Karpas-422 (cell line): ENCODE data around the gene CASKIN1. TPM values are rescaled to one million over a fixed set of nuclear protein-coding genes. Genes with fewer than 3 reads are reported as not detected.

Experiments
- DNase-seq: peaks from one replicate; pipeline ENCODE4 v3.0.0-alpha.2; 2015
- H2AFZ ChIP-seq: fragments of 200-600 bp; sonication (generic); 2 replicates; pipeline ENCODE4 v1.6.1; 2014; ENCODE audit warnings: antibody characterized with exemption, low read length, mixed read lengths
- H3K27ac ChIP-seq: fragments of 200-600 bp; sonication (generic); 2 replicates; pipeline ENCODE4 v1.5.1; 2014; ENCODE audit warnings: mild to moderate bottlenecking, low read length, moderate library complexity
- H3K27me3 ChIP-seq: fragments of 200-600 bp; sonication (generic); 2 replicates; pipeline ENCODE4 v1.6.1; 2014; ENCODE audit warnings: low read length, mixed read lengths
- H3K36me3 ChIP-seq: fragments of 200-600 bp; sonication (generic); 2 replicates; pipeline ENCODE4 v1.6.1; 2014; ENCODE audit warnings: low read length, mixed read lengths; ENCODE audit not compliant: insufficient read depth
- H3K4me1 ChIP-seq: fragments of 200-600 bp; sonication (generic); 2 replicates; pipeline ENCODE4 v1.6.1; 2014; ENCODE audit warnings: mild to moderate bottlenecking, low read length, mixed read lengths
- H3K4me2 ChIP-seq: fragments of 200-600 bp; sonication (generic); 2 replicates; pipeline ENCODE4 v1.6.1; 2014; ENCODE audit warnings: low read length, low read depth, mild to moderate bottlenecking; ENCODE audit not compliant: poor library complexity, severe bottlenecking
- H3K4me3 ChIP-seq: fragments of 200-600 bp; sonication (generic); 2 replicates; pipeline ENCODE4 v1.5.1; 2014; ENCODE audit warnings: mild to moderate bottlenecking, antibody characterized with exemption, low read length, mixed read lengths
- H3K79me2 ChIP-seq: fragments of 200-600 bp; sonication (generic); 2 replicates; pipeline ENCODE4 v1.6.1; 2014; ENCODE audit warnings: mild to moderate bottlenecking, low read length, mixed read lengths
- H3K9ac ChIP-seq: fragments of 200-600 bp; sonication (generic); 2 replicates; pipeline ENCODE4 v1.6.0; 2014; ENCODE audit warnings: low read length
- H3K9me2 ChIP-seq: fragments of 200-600 bp; sonication (generic), shearing (Covaris generic); replicated peaks from 2 replicates; pipeline ENCODE4 v1.6.0; 2014; ENCODE audit warnings: mild to moderate bottlenecking, low read length, moderate library complexity; ENCODE audit not compliant: insufficient read depth
- H3K9me3 ChIP-seq: fragments of 300-700, 200-600 bp; sonication (generic); 2 replicates; pipeline ENCODE4 v1.6.1; 2014; ENCODE audit warnings: low read length, mixed read lengths
- H4K20me1 ChIP-seq: fragments of 200-600 bp; sonication (generic); 2 replicates; pipeline ENCODE4 v1.6.1; 2014; ENCODE audit warnings: mild to moderate bottlenecking, antibody characterized with exemption, low read length, low read depth; ENCODE audit not compliant: insufficient read depth
- total RNA-seq: library from RNA; depleted of rRNA; stranded (reverse); fragments of >200 nt; shearing (Covaris generic); gene quantifications from 2 replicates; pipeline ENCODE4 v1.2.3, GENCODE V29; 2014; ENCODE audit warnings: low replicate concordance

CASKIN1 gene
- total RNA-seq, 1 experiment from 2014 or later, result not detected

GRCh38 chr16:2213817-2214718 lies 17.7 kb upstream of the CASKIN1 start:
- Histone ChIP-seq H4K20me1 (peaks cover 16% of the 10 kb centered on the region; the same call in 1 of the 2 replicates), H3K4me2 (peak overlapping the region; percentile 81), H3K36me3 (no peaks in the 10 kb centered on the region), H3K27me3 (no peaks in the 10 kb centered on the region), H3K4me1 (peaks cover 28% of the 10 kb centered on the region), H2AFZ (no peak overlapping the region), H3K9me2 (no peaks in the 10 kb centered on the region), H3K9ac (peak overlapping the region; percentile 96), H3K27ac (peak overlapping the region; percentile 68), H3K9me3 (no peaks in the 10 kb centered on the region), H3K79me2 (peaks cover 34% of the 10 kb centered on the region), H3K4me3 (peak overlapping the region; percentile 81)
- DNase-seq, result peak; percentile 66

GRCh38 chr16:2212362-2213324 lies 16.2 kb upstream of the CASKIN1 start:
- Histone ChIP-seq H3K27ac (peak overlapping the region; percentile 67), H3K4me3 (peak overlapping the region; percentile 81), H3K36me3 (no peaks in the 10 kb centered on the region), H3K4me2 (peak overlapping the region; percentile 81), H3K4me1 (peaks cover 32% of the 10 kb centered on the region), H3K9me3 (no peaks in the 10 kb centered on the region), H3K79me2 (peaks cover 41% of the 10 kb centered on the region), H4K20me1 (peaks cover 16% of the 10 kb centered on the region; the same call in 1 of the 2 replicates), H3K9ac (peak overlapping the region; percentile 96), H3K27me3 (no peaks in the 10 kb centered on the region), H2AFZ (no peak overlapping the region), H3K9me2 (no peaks in the 10 kb centered on the region)
- DNase-seq, result peak; percentile 71

GRCh38 chr16:2211923-2212347 lies 15.5 kb upstream of the CASKIN1 start:
- H3K36me3 ChIP-seq, result 0 out of 2 replicates have a peak, but pooled peaks cover 3% of the 10 kb centered on the region
- peaks cover 16% of the 10 kb centered on the region; the same call in 1 of the 2 replicates for H4K20me1 ChIP-seq
- peaks cover 44% of the 10 kb centered on the region for H3K79me2 ChIP-seq
- peaks cover 39% of the 10 kb centered on the region for H3K4me1 ChIP-seq
- peak overlapping the region; percentile 81; the same call in 1 of the 2 replicates for H3K4me3 ChIP-seq
- no peaks in the 10 kb centered on the region for H3K27me3 ChIP-seq
- H3K9ac ChIP-seq, result peak overlapping the region; percentile 96
- H3K4me2 ChIP-seq, result peak overlapping the region; percentile 81
- H2AFZ ChIP-seq, result no peak overlapping the region
- H3K9me2 ChIP-seq, result no peaks in the 10 kb centered on the region
- peak overlapping the region; percentile 67 for H3K27ac ChIP-seq
- no peaks in the 10 kb centered on the region for H3K9me3 ChIP-seq
- peak; percentile 73 for DNase-seq

GRCh38 chr16:2210386-2211365 lies 14.3 kb upstream of the CASKIN1 start, which contains the start of gene BRICD5:
BRICD5 (minus strand) TSS chr16:2210863; CDS start chr16:2210833, 30 bp downstream.
- no peak within 1 kb of the TSS for H3K27ac ChIP-seq
- H3K9me2 ChIP-seq, result no peaks in the 10 kb centered on the region
- peaks cover 50% of the 10 kb centered on the region for H3K79me2 ChIP-seq
- H3K36me3 ChIP-seq, result 0 out of 2 replicates have a peak, but pooled peaks cover 5% of the 10 kb centered on the region
- peaks cover 16% of the 10 kb centered on the region; the same call in 1 of the 2 replicates for H4K20me1 ChIP-seq
- no peak within 1 kb of the TSS for H3K4me2 ChIP-seq
- H2AFZ ChIP-seq, result no peak within 1 kb of the TSS
- H3K4me1 ChIP-seq, result peaks cover 43% of the 10 kb centered on the region
- H3K4me3 ChIP-seq, result no peak within 1 kb of the TSS
- peak within 1 kb of the TSS; percentile 96; the same call in 1 of the 2 replicates for H3K9ac ChIP-seq
- no peaks in the 10 kb centered on the region for H3K27me3 ChIP-seq
- peak; percentile 57 for DNase-seq
- H3K9me3 ChIP-seq, result no peaks in the 10 kb centered on the region

- H3K4me3 ChIP-seq, result no peak overlapping the region
- H3K9me3 ChIP-seq, result no peaks in the 10 kb centered on the region
- H3K79me2 ChIP-seq, result peaks cover 50% of the 10 kb centered on the region
- no peak overlapping the region for H3K27ac ChIP-seq
- no peak overlapping the region for H2AFZ ChIP-seq
- H3K9ac ChIP-seq, result no peak overlapping the region
- no peak overlapping the region for H3K4me2 ChIP-seq
- no peak for DNase-seq
- peaks cover 42% of the 10 kb centered on the region for H3K4me1 ChIP-seq
- H3K9me2 ChIP-seq, result no peaks in the 10 kb centered on the region
- H4K20me1 ChIP-seq, result peaks cover 16% of the 10 kb centered on the region; the same call in 1 of the 2 replicates
- no peaks in the 10 kb centered on the region for H3K27me3 ChIP-seq
- H3K36me3 ChIP-seq, result 0 out of 2 replicates have a peak, but pooled peaks cover 5% of the 10 kb centered on the region
Measured at GRCh38 chr16:2210009-2210332, 13.6 kb upstream of the CASKIN1 start.

- Histone ChIP-seq H3K9ac (no peak overlapping the region), H3K36me3 (0 out of 2 replicates have a peak, but pooled peaks cover 5% of the 10 kb centered on the region), H3K4me3 (no peak overlapping the region), H3K9me2 (no peaks in the 10 kb centered on the region), H4K20me1 (peaks cover 16% of the 10 kb centered on the region; the same call in 1 of the 2 replicates), H3K27me3 (no peaks in the 10 kb centered on the region), H3K79me2 (peaks cover 50% of the 10 kb centered on the region), H3K4me1 (peaks cover 47% of the 10 kb centered on the region), H2AFZ (no peak overlapping the region), H3K4me2 (no peak overlapping the region), H3K9me3 (no peaks in the 10 kb centered on the region), H3K27ac (no peak overlapping the region)
- no peak for DNase-seq
Measured at GRCh38 chr16:2209258-2210008, 13.0 kb upstream of the CASKIN1 start.
